GDM1 (cell line): ENCODE measurements around the gene TRIM67.
"Not testable (repeated sequence)": the region's sequence is repeated elsewhere in the genome, so short reads cannot be mapped to it uniquely, and the experiment has no call there.

ENCODE experiments used
- DNase-seq: peaks from one replicate; lab custom pipeline; 2025; lab: John Stamatoyannopoulos, UW

Gene TRIM67

GRCh38 chr1:231203259-231204057, 41.6 kb downstream of the TRIM67 start:
- DNase-seq = no peak

GRCh38 chr1:231206856-231207255, 45.0 kb downstream of the TRIM67 start:
- DNase-seq = no peak

- DNase-seq = no peak
Measured at GRCh38 chr1:231207437-231207836, 45.6 kb downstream of the TRIM67 start.

GRCh38 chr1:231208980-231209379, 47.1 kb downstream of the TRIM67 start:
- no peak for DNase-seq

- no peak for DNase-seq
Measured at GRCh38 chr1:231209531-231209930, 47.7 kb downstream of the TRIM67 start.

- DNase-seq = no peak
Measured at GRCh38 chr1:231210126-231210525, 48.3 kb downstream of the TRIM67 start.

- peak; percentile 60 for DNase-seq
Measured at GRCh38 chr1:231211005-231211857, 49.4 kb downstream of the TRIM67 start.

GRCh38 chr1:231212301-231212700, 50.4 kb downstream of the TRIM67 start:
- not testable (repeated sequence) for DNase-seq

- no peak for DNase-seq
Measured at GRCh38 chr1:231213831-231214573, 52.1 kb downstream of the TRIM67 start.

- DNase-seq = no peak
Measured at GRCh38 chr1:231214918-231215680, 53.2 kb downstream of the TRIM67 start.

GRCh38 chr1:231215681-231216385, 54.0 kb downstream of the TRIM67 start:
- no peak for DNase-seq

GRCh38 chr1:231216498-231216897, 54.6 kb downstream of the TRIM67 start:
- no peak for DNase-seq

- DNase-seq = no peak
Measured at GRCh38 chr1:231217056-231217455, 55.2 kb downstream of the TRIM67 start.

- DNase-seq = no peak
Measured at GRCh38 chr1:231218078-231218477, 56.2 kb downstream of the TRIM67 start.

- no peak for DNase-seq
Measured at GRCh38 chr1:231219422-231220401, 57.9 kb downstream of the TRIM67 start.

GRCh38 chr1:231220801-231221200, 58.9 kb downstream of the TRIM67 start:
- no peak for DNase-seq

GRCh38 chr1:231226156-231226555, 64.3 kb downstream of the TRIM67 start:
- DNase-seq = no peak

- no peak for DNase-seq
Measured at GRCh38 chr1:231231511-231231910, 69.7 kb downstream of the TRIM67 start.

- DNase-seq = no peak
Measured at GRCh38 chr1:231232870-231233734, 71.2 kb downstream of the TRIM67 start.
